ENCODE results near the gene ACSBG1.

DNA sequence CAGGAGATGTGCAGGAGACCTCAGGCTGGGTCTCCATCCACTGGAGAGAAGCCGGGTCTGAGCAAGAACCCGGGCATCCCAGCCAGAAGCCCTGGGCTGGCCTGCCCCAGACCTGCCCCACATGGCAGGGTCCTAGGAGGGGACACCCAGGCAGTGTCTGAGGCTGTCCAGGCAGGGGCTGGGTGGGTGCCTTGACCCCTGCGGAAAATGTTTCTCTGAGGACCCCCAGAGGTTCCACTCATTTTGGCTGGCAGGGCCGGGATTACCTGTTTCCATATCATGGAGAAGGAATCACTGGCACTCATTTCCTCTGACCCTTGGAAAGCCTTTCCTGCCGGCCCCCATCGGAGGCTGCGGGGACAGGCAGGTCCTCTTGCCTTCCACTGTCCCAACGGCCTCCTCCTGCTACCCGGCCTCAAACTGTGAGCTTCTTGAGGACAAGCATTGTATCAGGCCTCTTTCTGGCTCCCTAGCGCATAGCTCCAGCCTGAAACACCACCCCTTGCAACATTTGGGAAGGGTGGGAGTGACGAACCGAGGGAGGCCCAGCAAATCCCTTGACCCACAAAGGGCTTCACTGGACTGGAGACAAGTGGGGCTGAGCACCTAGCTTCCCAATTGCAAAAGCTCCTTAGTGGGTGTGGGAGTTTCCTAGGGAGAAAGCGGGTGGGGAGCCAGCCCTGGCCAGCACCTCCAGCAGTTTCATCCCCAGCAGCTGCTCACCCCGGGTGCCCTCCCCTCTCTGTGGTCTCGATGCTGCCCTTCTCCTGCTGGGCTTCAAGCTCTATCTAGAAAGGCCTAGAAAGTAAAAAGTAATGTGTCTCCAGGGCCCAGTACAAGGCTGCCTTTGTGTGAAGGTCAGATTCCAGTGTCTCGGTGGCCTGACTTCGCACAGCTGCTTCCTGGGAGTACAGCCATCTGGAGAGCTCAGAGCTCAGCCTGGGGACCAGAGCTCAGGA, 29.7 kb downstream of the ACSBG1 start:
- TF ChIP-seq, protein P1, sequence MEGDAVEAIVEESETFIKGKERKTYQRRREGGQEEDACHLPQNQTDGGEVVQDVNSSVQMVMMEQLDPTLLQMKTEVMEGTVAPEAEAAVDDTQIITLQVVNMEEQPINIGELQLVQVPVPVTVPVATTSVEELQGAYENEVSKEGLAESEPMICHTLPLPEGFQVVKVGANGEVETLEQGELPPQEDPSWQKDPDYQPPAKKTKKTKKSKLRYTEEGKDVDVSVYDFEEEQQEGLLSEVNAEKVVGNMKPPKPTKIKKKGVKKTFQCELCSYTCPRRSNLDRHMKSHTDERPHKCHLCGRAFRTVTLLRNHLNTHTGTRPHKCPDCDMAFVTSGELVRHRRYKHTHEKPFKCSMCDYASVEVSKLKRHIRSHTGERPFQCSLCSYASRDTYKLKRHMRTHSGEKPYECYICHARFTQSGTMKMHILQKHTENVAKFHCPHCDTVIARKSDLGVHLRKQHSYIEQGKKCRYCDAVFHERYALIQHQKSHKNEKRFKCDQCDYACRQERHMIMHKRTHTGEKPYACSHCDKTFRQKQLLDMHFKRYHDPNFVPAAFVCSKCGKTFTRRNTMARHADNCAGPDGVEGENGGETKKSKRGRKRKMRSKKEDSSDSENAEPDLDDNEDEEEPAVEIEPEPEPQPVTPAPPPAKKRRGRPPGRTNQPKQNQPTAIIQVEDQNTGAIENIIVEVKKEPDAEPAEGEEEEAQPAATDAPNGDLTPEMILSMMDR (conservative IDR thresholded peaks at IDR 0.05 in 1 of 2, IDR thresholded peaks at IDR 0.05 in 1 of 2; ENCODE audit: low read depth in 1 of 2, low read length in 2 of 2), result no peak
- no peak for TF ChIP-seq EZH2 (IDR thresholded peaks at IDR 0.05; ENCODE audit: low read length, missing control alignments)

All from fibroblast of lung (primary cell).